ENCODE results near the gene BCAR3. TPM values are rescaled to one million over a fixed set of nuclear protein-coding genes. Genes with fewer than 3 reads are reported as not detected.
A peak's percentile ranks its signal among the peaks of the same experiment; 100 is the strongest.
"Not testable (repeated sequence)": the region's sequence is repeated elsewhere in the genome, so short reads cannot be mapped to it uniquely, and the experiment has no call there.

Gene BCAR3
- total RNA-seq, 1 donor from 2014 or later = 47.1 TPM

DNA sequence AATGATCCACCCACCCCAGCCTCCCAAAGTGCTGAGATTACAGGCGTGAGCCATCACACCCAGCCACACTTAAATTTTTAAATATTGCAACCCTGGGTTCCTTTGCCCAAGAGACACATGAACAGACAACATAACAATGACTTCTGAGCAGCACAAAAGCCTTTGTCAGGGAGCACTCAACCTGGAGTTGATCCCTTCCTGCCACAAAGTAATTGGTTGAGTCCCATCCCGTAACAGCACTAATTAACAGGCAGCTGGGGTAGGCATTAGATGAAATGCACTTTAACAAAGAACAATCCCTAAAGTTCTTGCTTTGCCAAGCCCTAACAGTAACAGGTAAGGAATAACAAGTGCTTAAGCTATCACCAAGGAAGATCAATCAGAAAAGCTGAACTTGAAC is 5.9 kb upstream of the BCAR3 start:
- no peak for DNase-seq

DNA sequence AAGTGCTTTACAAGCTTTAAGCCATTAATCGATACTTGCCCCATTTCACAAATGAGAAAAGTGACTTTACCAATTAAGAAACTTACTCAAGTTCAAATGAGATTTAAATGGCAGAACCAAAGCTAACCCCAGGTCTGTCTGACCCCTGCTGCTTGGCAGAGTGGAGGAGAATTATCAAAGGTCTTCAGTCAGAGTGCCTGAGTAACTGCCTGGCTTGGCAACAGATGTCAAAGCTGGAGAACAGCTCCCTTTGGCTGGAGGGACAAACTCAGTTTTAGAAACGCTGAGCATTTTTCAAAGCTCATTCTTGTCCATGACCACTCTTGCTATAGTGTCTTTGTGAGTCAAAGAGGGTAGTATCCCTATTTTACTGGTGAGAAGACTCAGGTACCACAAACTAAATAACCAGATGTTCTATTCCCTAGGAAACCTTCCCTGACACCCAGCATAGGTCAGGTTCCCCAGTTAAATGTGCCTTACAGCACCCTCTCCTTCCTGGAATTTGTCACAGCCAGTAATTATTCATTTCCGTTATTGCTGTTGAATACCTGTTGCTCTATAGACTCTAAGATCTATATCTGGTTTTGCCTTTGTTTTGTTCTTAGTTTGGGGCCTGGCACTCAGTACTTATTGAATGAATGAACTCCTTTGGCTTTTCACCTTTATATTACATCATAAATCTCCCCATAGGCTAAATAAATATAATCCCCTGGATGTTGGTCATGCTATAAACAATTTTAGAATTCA is 5.0 kb upstream of the BCAR3 start:
- peak; percentile 20 for DNase-seq

DNA sequence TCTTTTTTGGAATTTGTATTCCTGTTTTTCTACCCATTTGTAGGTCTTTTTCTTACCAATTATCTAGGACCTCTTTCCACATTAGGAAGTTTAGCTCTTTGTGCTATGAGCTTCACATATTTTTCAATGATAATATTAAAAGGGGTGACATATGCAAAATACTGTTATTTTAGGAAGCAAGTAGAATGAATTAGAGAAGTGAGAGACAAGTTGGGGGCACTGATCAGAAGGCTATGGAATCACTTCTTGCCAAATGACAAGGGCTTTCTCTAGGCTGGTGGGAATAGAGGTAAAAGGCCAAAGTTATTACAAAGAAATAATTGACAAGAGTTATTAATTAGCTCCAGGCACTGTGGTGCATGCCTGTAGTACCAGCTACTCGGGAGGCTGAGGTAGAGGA is 4.3 kb upstream of the BCAR3 start:
- no peak for DNase-seq

DNA sequence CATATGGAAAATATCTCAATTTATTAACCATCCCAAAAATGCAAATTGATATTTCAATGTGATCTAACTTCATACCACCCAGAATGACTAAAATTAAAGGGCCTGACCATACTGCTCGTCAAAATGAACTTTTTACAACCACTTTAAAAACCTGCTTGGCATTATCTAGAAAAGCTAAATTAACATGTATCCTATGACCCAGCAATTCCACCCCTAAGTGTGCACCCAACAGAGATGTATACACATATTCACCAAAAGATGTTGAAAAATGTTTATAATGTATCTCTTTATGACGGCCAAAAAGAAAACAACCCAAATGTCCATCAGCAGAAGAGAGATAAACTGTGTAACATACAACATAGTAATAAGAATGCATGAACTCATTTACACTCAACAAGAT is 1.6 kb upstream of the BCAR3 start:
- DNase-seq = no peak

DNA sequence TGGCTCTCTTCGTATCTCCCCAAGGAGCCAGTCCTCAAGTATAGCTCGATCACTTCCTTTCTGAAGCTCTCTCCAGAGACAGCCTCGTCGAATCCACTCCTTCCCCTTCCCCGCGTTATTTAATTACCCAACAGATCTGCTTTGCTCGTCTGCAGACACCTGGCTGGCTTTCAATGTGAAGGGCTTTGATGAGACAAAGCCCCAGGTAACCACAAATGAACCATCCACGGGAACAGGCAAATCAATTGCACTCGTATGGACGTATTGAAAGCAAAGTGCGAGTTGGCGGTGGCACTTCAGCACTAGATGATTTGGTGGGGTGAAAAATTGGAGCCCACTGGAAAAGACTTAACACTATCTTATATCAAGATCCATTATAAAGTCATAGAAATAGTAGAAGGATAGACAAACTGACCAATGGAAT is 364 bp upstream of the BCAR3 start:
- no peak for DNase-seq

DNA sequence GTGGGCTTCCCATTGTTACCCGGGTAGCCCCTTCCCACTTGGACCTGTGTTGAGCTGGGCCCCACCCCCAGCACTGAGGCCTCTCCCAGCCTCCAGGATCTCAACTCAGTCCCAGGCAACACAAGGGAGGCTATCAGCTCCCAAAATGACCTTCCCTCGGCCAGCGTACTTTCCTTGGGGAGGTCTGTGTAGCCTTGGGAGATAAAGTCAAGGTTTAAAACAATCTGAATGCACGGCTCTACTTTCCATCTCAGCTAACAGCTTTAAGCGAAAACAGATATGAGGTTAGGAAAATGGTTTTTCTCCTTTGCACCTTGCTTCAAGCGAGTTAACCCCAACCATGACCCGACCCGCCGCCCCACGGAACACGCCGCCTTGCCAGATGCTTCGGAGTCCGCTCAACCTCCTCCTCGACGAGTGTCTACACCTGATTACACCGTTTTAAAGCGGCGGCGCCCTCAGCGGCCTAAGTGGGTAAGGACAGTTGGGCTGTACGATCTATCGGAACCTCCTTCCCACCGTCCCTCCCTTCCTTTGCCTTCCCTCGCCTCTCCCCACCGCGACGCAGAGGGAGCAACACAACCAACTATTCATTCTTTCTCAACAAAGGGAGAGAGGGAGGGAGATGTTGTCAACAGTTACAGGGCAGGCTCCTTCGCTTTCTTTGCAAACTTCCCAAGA is 1.1 kb downstream of the BCAR3 start:
- DNase-seq = peak; percentile 92

DNA sequence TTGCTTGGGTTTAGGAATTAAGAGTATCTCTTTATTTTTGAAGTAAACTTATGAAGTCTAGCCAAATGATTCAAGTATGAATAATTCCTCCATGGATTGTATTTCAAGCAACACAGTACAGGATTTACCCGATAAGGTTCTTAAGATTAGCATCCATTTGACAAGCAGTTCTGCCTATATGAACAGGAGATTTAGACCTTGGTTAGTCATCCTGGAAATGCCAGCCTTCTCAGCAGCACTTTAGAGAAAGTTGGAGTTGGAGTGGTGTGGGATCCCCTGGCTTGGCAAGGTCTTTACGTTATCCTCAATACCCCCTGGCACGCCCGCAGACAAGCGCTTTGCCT is 1.6 kb downstream of the BCAR3 start:
- DNase-seq = peak; percentile 57

DNA sequence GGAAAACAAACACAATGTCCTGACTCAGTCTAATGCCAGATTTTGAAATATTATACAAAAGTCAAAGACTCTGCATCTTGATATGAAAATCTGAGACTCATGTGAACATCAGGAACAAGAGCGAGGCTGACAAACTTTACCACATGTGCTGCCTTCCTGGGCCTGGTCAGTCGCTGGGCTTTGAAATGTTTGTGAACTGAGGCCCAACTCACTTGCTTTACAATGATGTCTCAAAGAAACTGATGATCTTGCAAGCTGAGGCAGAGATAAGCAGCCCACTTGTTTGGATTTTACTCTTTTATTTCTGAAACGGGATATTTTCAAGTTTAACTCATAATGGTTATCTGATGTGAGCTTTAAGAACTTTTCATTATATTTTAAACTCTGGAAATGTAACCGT is 2.1 kb downstream of the BCAR3 start:
- no peak for DNase-seq

DNA sequence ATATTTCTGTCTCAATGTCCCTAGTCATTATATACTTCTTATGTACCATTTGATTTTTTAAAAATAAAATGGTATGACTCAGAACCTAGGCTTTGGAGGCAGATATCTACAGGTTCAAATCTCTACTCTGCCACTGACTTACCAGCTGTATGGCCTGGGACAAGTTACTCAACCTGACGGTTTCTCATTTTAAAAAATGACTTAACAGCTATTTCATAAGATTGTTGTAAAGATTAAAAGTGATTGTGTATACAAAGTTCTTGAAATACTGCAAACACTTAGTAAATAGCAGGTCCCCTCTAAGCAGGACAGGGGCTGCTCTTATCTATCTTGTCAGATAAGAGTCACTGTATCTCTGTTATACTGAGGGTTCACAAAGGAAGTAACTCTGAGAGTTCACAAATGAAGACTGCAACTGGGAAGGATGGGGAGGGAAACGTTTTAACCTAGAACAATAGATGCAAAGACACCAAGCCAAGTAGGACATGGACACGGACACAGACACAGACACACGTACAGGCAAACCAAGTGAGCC is 2.6 kb downstream of the BCAR3 start:
- DNase-seq = no peak

DNA sequence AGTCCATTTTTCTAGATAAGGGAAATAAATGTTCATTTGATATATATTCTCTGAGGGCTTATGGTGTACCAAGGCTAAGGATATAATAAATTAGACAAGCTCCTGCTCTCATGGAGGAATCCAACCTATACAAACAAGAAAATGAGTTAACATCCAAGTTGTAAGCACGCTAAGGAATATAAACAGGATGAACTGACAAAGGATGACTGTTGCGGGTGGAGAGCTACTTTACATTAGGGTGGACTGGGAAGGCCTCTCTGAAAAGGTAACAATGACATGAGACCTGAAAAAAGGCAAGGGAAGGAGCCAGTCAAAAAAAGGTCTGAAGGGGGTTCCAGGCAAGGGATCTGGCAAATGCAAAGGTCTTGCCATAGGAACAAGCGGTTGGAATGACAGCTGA is 3.1 kb downstream of the BCAR3 start:
- DNase-seq = no peak

DNA sequence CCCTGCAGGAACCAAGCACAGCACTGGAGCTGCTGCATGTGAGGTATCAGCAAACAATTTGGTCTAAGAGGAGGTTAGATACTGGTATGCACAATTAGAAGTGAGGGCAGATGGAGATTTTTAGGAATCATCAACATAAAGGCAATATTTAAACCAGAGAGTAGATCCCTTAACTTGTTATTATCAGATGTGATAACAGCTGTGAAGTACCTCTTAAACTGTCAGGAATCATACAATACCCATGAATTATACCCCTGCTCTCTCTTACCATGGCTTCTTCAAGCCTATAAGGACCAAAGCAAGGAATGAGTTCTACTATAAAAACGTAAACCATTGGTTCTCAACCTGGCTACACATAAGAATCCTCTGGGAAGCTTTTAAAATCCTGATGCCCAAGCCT is 3.9 kb downstream of the BCAR3 start:
- DNase-seq = no peak

DNA sequence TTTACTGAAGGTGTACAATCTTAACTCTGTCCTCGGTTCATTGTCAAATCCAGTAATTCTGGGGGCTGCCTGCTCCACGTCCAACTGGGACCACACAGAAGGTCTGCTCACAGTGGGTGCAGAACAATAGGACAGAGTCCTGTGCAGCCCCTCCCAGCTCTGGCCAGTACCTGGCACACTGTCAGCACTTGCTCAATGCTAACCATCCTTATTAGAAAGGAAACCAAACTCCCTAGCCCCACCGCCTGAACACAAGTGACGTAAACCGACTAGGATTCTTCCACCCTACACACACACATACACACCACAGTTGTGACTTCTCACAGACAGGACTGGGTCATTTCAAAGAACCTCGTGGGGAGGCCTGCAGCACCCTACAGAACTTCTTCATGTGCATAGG is 5.2 kb downstream of the BCAR3 start:
- DNase-seq = no peak

DNA sequence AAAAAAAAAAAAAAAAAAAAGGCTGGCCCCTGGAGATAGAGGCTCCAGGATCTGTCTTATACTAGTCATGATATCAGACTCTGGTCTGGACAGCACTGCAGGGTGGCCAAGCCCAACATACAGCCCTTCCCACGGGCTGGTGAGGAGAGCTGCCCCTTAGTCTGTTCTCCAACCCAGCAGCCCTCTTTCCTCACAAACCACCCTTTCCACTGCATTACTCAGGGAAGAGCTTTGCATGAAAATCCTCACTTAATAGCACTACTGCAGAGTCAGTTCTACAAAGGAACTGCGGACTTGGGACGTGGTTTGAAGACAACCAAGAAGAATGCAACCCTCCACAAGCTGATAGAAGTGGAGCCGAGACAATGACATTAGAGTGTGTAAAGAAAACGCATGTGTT is 5.7 kb downstream of the BCAR3 start:
- DNase-seq = no peak

DNA sequence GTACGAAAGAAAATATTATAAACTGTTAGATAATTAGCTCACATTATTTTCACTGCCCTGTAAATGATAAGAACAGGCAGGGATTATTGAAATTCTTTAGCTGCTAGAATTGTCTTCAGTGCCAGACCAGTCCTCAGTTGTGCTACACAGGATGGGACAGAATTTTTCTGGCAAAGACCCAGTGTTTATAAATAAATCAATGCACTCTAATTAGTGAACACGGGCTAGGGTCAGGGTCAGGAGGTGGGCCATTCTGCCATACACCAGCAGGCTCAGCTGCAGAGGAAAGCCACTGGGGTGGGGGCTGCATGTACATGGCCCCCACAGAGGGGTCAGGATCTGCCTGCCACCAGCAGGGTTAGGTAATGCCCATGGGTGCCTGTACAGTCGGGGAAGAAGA is 6.4 kb downstream of the BCAR3 start:
- no peak for DNase-seq

DNA sequence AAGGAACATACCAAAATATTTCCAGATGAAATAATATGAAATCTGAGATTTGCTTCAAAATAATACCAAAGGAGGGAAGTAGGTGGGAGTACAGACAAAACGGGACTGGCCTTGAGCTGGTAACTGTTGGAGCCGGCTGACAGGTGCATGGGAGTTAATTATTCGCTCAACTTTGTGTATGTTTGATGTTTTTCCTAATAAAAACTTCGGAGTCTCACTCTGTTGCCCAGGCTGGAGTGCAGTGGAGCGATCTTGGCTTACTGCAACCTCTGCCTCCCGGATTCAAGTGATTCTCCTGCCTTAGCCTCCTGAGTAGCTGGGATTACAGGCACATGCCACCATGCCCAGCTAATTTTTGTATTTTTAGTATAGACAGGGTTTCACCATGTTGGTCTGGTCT is 7.6 kb downstream of the BCAR3 start:
- not testable (repeated sequence) for DNase-seq

DNA sequence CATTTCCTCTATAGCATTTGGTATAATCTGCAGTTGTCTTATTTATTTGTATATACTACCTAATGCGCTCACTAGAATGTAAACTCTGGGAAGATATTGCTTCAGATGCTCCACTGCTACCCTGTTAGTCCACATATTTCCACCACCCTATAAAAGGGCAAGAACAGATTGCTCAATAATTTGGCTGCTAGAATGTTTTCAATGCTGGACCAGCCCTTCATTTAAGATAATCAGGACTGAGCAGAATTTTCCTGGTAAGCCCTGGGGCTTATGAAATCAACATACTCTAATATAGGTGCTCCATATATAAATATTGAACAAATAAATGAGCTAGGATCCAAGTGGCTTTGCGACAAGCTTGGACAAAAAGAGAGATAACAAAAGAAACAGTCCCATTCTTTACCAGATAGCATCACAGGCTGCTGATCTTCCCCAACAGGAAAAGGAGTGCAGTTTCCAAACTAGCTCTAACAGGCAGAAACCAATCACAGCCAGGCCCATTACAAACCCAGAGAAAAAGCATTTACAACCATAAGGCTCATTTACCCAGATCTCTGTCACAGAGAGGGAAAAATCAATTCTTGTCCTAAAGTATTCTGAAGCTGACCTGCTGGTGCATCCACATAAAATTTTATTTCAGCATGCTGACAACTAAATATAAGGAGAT is 8.3 kb downstream of the BCAR3 start:
- no peak for DNase-seq

DNA sequence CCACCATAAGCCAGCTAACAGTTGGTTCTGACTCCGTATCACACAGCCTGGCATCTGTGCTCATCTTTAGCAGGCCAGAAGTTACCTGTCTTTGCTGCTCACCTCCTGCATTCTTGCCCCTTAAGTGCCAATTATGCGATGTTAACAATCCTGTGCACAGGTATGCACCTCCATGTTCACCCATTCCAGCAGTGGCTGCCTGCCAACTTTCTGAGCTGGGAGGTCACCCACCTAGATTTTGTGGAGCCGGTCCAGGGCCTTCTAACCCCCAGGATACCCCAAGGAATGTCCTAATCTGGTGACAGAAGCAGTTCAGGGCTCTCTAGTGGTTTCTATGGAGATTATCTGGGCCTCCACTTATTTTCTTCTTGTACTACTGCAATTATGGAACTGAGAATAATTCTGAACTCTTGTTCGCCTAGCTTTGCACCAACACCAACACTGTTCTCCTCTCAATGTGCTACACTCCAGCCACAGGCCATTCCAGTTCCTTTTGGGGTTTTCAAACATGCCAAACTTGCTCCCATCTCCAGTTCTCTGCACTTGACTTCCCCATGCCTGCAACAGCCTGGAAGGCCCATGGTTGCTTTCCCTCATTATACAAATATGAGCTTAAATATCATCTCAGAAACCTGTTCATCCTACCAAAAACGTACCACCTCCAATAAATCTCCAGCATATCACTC is 9.0 kb downstream of the BCAR3 start:
- DNase-seq = no peak

DNA sequence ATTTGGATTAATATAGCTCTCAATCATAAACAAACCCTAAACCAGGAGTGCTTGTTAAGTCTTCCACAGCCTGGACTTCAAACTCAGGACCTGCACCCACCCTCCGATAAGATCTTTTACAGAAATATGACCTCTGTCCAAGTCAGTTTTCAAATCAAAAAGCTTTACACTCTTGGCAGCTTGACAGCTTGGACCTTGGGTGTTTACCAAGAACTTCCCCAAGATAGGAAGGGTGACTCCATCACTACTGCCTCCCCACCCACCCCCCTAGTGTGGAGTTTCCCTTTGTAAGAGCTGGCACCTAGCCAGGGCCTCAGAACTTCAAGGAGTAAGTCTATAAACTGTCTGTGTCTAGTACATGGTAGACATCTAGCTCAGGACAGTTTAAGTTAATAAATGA is 9.6 kb downstream of the BCAR3 start:
- DNase-seq = peak; percentile 98

DNA sequence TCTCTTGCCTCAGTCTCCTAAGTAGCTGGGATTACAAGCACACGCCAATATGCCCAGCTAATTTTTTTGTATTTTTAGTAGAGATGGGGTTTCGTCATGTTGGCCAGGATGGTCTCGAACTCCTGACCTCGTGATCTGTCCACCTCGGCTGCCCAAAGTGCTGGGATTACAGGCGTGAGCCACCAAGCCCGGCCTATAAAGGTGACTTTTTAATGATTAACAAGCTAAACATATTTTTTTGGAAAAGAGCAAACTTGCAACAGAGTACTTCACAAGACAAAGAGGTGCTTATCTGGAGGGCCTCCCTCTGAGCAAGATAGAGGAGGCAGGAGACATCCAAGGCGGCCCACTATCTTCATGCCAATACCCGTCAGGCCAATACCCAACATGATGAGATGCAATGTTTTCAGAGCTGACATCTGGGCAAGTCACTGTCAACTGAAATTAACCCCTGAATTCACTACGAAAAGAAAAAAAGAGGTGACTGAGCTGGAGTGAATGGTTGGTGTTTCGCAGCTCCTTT is 10.5 kb downstream of the BCAR3 start:
- no peak for DNase-seq

DNA sequence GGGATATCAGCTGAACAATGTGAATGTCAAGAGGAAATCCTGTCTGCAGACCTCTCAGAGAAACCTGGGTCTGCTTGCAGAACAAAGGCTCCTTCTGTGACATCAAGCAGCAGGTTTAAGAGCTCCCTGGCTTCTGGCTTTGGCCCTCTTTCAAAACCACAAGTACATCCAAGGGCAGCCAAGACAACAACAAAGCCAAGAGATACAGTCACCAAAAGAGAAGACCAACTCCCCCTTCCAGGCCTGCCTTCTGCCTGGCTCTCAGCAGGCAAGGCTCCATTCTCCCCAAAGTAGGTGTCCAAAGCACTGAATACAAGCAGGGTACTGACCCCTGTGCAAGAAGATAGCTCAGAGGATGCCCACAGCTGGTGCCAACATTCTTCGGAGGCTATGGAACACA is 11.5 kb downstream of the BCAR3 start:
- peak; percentile 93 for DNase-seq

DNA sequence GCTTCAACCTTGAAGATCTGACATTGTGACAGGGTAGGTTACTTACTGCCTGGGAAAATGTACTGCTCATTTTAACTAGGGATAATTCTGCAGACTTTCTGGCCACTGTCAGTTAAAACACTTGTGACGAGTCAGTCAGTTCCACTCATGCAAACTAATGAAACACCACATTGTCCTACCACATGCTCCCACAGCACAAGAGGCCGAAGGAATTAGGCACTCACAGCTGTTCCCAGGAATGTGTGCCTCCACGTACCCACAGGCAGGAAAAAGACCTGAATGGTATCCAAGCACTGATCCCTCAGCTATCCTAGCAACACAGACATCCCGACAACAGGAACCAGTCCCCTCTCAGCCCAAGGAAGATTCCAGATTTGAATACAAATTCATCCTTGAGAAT is 12.3 kb downstream of the BCAR3 start:
- peak; percentile 91 for DNase-seq

DNA sequence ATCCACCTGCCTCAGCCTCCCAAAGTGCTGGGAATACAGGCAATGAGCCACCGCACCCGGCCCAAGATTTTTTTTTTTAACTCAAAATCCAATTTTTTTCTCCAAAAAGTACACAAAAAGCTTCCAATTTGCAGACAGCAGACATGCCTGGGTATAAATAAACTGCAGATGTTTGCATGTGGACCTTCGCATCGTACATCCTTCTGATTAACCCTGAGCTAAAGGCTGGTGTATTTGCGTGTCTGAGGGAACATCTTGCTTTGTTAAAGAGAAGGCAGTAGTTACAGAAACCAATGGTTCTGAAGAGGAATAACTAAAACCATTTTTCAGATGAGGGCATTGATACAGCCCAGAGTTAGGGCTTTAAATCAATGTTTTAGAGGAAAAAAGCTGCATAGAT is 12.7 kb downstream of the BCAR3 start:
- no peak for DNase-seq

DNA sequence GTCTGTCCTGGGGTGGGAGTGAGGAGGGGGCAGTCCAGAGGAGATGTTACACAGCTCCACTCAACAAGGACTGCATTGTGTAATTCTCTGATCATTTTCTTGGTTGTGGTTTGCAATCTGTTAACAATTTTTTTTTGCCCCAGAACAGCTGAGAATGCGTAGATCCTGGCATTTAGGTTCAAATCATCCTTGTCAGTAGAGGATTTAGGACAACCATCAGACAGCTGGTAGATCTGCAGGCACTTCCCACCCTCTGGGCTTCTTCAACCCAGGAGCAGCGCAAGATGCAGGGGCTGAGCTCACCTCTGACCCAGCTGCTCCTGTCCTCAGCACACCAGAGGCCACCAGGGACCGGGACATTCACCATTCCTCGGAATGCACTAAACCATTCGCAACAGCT is 13.5 kb downstream of the BCAR3 start:
- DNase-seq = no peak

Measured in dermis blood vessel endothelial cell (primary cell).